Kidney epithelial cell (primary cell): ENCODE data around the gene RAP1GAP2. TPM values are rescaled to one million over a fixed set of nuclear protein-coding genes. Genes with fewer than 3 reads are reported as not detected.
"Not testable (repeated sequence)": the region's sequence is repeated elsewhere in the genome, so short reads cannot be mapped to it uniquely, and the experiment has no call there.

Experiments
- DNase-seq: peaks from one replicate; pipeline ENCODE4 v3.0.0-alpha.2; 2010; ENCODE audit warnings: low read depth
- H3K27me3 ChIP-seq: 2 replicates; pipeline ENCODE4 v1.6.0; 2011; ENCODE audit warnings: low read length; ENCODE audit not compliant: control insufficient read depth, insufficient read depth
- H3K36me3 ChIP-seq: 2 replicates; pipeline ENCODE4 v1.5.1; 2011; ENCODE audit warnings: low read length; ENCODE audit not compliant: control insufficient read depth, insufficient read depth
- H3K4me3 ChIP-seq: 2 replicates; pipeline ENCODE4 v1.5.1; 2011; ENCODE audit warnings: low read depth, mild to moderate bottlenecking, control low read depth, low read length
- total RNA-seq: library from RNA; depleted of rRNA; stranded (reverse); fragments of >200 nt; gene quantifications from 2 replicates; pipeline ENCODE4 v1.2.3, GENCODE V29; 2015
- TF ChIP-seq, protein P1 (sequence below): IDR thresholded peaks from 2 replicates; pipeline ENCODE4 v1.5.1; 2011; ENCODE audit warnings: mild to moderate bottlenecking, moderate library complexity, low read length, control low read depth, inconsistent platforms; ENCODE audit not compliant: insufficient read depth, poor library complexity, severe bottlenecking

RAP1GAP2 gene
- total RNA-seq, 1 donor from 2014 or later, result 51.6 TPM

DNA sequence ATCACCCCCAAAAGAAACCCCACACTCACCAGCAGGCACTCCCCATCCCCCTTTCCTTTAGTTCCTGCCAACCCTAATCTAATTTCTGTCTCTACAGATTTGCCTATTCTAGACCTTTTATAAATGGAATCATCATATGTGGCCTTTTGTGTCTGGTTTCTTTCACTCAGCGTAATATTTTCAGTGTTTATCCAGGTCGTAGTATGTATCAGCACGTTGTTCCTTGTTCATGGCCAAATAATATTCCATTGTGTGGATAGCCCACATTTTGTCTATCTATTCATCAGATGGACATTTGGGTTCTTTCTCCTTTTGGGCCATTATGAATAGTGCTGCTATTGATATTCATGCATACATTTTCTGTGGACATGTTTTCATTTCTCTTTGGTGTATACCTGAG, 193.6 kb downstream of the RAP1GAP2 start:
- no peak for DNase-seq
- H3K27me3 ChIP-seq, result no peaks in the 10 kb centered on the region
- H3K36me3 ChIP-seq, result peaks cover 2% of the 10 kb centered on the region
- no peak overlapping the region for H3K4me3 ChIP-seq
- TF ChIP-seq, protein P1, sequence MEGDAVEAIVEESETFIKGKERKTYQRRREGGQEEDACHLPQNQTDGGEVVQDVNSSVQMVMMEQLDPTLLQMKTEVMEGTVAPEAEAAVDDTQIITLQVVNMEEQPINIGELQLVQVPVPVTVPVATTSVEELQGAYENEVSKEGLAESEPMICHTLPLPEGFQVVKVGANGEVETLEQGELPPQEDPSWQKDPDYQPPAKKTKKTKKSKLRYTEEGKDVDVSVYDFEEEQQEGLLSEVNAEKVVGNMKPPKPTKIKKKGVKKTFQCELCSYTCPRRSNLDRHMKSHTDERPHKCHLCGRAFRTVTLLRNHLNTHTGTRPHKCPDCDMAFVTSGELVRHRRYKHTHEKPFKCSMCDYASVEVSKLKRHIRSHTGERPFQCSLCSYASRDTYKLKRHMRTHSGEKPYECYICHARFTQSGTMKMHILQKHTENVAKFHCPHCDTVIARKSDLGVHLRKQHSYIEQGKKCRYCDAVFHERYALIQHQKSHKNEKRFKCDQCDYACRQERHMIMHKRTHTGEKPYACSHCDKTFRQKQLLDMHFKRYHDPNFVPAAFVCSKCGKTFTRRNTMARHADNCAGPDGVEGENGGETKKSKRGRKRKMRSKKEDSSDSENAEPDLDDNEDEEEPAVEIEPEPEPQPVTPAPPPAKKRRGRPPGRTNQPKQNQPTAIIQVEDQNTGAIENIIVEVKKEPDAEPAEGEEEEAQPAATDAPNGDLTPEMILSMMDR, result no peak

DNA sequence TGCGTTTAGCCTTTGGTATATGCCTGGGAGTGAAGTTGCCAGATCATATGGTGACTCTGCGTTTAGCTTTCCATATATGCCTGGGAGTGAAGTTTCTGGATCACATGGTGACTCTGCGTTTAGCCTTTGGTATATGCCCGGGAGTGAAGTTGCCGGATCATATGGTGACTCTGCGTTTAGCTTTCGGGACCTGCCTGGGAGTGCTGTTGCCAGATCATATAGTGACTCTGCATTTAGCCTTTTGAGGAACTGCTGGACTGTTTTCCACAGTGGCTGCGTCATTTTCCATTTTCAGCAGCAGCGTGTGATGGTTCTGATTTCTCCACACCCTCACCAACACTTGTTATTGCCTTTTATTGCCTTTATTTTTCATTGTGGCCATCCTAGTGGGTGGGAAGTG, 194.2 kb downstream of the RAP1GAP2 start:
- TF ChIP-seq, protein P1, result no peak
- DNase-seq, result no peak
- H3K4me3 ChIP-seq, result no peak overlapping the region
- no peaks in the 10 kb centered on the region for H3K27me3 ChIP-seq
- H3K36me3 ChIP-seq, result peaks cover 4% of the 10 kb centered on the region

DNA sequence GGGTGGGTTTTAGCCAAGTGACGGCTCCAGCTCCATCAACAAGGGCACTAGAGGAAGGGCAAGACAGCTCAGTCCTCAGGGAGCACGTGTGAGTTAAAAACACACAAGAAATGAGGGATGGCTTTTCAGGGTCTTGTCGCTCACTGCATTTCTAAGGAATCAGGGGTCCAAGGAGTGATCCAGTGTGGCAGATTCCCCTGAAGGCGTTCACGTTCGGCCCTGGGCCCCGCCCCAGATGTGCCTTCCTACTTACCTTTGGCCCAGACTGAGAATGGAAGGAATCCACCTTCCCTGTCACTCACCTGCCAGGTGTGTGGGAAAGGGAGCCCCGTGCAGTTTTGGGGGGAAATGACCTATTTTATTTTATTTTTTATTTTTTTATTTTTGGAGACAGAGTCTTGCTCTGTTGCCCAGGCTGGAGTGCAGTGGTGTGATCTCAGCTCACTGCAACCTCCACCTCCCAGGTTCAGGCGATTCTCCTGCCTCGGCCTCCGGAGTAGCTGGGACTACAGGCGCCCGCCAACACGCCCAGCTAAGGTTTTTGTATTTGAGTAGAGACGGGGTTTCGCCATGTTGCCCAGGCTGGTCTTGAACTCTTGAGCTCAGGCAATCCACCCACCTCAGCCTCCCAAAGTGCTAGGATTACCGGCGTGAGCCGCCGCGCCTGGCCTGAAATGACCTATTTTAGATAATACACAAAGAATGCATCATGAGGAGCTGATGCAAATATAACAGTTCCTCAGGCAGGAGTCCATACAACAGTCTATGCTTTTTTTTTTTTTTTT, 195.3 kb downstream of the RAP1GAP2 start:
- H3K4me3 ChIP-seq, DNase-seq, H3K27me3 ChIP-seq, H3K36me3 ChIP-seq: not testable (repeated sequence)

DNA sequence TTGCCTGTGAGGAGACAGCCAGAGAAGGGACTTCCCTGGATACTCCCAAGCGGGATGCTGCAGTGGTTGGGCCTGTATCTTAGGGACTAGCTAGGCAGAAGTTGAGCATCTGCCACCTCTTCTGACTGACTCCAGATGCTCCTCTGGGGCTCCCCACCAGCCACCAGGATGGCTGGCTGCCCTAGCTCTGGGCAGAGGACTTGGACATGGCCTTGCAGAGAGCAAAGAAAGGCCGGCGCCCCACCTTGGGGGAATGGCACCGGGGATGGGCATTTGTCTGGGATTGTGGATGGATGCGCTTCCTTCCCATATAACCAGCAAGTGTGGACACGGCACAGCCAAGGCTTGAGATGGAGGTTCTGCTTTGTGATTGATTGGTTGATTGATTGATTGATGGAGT, 198.2 kb downstream of the RAP1GAP2 start:
- no peak overlapping the region for H3K4me3 ChIP-seq
- no peaks in the 10 kb centered on the region for H3K27me3 ChIP-seq
- DNase-seq, result no peak
- peaks cover 11% of the 10 kb centered on the region for H3K36me3 ChIP-seq
- TF ChIP-seq, protein P1, result no peak

DNA sequence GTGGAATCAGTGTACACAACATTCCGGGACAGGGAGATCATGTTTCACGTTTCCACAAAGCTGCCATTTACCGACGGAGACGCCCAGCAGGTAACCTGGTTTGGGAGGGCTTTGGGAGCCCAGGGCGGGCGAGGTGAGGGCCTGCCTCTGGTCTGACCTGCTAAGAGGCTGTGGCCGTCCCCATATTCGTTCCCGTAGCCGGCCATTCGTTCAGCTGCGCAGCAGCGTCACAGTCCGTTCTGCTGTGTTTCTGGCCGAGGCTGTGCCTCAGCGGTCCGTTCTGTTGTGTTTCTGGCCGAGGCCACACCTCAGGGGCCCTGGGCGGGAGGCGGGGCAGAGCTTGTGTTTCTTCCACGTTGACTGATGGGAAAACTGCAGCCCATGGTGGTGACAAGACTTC, 199.1 kb downstream of the RAP1GAP2 start:
- H3K4me3 ChIP-seq, result no peak overlapping the region
- TF ChIP-seq, protein P1, result no peak
- H3K36me3 ChIP-seq, result peaks cover 11% of the 10 kb centered on the region
- no peaks in the 10 kb centered on the region for H3K27me3 ChIP-seq
- DNase-seq, result no peak

DNA sequence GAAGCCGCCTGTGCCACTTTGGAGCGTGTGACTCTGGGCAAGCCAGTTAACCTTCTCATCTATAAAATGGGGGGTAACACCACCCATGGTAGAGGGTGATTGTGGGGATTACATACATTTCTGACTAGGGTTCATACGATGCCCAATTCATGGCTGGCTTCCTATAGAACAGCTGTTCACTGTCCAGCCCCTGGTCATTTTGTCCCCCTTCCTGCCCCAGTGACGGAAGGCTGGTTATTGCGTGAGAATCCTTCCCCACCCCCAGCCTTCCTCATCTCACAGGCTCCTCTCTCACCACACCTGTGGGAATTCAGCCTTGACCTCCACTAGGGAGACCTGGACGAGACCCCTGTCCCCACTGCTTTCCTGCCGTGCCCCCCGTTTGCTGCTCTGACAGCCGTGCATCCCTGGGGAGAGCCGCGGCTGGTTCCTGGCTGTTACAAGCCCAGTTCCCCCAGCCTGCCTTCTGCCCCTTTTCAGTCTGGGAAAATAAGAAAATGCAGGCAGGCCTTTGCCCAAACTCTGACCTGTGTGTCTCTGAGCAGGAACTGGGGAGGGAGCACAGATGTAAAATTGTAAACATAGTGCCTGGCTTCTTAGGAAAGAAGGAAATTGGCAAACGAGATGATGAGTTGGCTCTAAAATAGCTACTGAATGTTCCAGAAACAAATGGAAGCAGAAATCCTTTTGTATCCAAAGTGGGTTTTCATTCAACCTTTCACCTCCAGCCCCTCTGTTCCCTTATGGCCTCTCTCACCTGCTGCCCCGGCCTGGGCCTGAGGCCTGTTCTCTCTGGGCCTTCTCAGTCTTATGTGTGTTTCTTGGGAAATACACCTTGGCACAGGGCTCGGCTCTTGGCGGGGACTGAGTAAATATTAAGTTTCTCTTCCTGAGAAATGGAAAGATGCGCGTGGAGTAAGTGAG, 199.9 kb downstream of the RAP1GAP2 start:
- DNase-seq, result no peak
- no peaks in the 10 kb centered on the region for H3K27me3 ChIP-seq
- TF ChIP-seq, protein P1, result no peak
- H3K36me3 ChIP-seq, result peaks cover 11% of the 10 kb centered on the region
- no peak overlapping the region for H3K4me3 ChIP-seq
